GM19099 (cell line): Measurements from ENCODE around the gene NFE2L1.

Experiments used
- POLR2A ChIP-seq: IDR thresholded peaks from 3 replicates; pipeline ENCODE4 v1.6.1; 2011; ENCODE audit warnings: low read depth; ENCODE audit not compliant: insufficient read length; ENCODE audit errors: extremely low read depth

NFE2L1 gene

DNA sequence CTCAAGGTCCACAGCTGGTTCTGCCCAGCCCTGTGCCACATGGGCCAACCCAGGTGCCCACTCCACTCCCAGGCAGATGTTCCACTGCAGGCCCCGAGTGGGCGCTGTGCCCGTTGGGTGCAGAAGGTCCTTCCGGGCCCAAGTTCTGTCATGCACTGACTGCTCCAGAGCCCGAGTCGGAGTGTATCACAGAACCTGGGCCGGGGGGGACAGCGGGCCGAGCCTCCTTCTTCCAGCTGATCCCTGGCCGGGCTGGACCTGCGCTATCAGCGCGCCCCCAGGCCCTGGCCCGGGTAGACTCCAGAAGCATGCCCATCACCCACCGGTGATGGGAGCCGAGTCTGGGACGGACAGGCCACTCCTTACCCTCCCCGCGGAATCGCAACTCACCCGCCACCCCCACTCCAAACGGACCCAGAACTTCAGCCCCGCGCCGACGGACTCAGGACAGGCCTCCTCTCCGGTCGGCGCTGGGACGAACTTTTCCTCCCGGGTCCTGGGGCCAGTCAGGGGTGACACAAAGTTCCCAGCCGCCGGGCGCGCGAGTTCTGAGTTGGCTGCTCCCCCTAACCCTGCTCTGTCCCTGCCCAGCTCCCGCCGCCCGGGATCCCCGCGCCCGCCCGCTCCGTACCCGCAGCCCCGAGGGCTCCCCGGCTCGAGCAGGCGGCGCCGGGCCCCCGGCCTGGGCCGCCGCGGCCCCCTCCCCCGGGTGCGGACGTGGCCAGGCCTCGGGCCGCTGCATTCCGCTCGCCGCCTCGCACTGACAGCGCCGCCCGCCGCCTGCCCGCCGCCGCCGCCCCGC is 10.9 kb upstream of the NFE2L1 start, which contains the start of gene COPZ2:
COPZ2 (minus strand) TSS at position 762 of the 802 bp plus-strand sequence; CDS start at position 742, 20 bp downstream.
- peak; percentile 20 for TF ChIP-seq POLR2A

- no peak for TF ChIP-seq POLR2A
These were observed 10.3 kb upstream of the NFE2L1 start for GRCh38 chr17:48037838-48038323.

DNA sequence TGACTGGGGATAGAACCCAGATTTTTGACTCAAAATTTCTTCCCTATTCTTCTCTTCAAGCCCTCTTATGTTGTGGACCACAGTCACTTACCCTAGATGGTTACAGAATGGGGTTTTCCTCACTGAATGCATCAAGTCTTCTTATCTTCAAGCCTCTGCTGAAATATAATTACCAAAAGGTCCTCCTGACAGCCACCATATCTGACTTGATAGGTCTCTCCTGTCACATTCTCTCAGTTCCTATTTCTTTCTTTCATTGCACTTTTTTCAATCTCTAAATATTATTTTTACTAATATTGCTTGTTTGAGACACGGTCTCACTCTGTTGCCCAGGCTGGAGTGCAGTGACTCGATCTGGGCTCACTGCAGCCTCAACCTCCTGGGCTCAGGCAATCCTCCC is 9.5 kb upstream of the NFE2L1 start:
- TF ChIP-seq POLR2A = no peak

- no peak for TF ChIP-seq POLR2A
These were observed 5.0 kb upstream of the NFE2L1 start for GRCh38 chr17:48043176-48043575.

DNA sequence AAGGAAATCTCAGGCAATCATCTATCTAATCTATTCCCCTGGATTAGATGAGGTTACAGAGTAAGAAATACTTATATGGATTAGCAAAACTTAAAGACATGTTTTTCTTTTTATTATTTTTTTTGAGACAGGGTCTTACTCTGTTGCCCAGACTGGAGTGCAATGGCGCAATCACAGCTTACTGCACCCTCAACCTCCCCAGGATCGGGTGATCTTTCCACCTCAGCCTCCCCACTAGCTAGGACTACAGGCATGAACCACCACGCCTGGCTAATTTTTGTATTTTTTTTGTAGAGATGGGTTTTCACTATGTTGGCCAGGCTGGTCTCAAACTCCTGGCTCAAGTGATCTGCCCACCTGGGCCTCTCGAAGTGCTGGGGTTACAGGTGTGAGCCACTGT is 3.3 kb upstream of the NFE2L1 start:
- TF ChIP-seq POLR2A = no peak

DNA sequence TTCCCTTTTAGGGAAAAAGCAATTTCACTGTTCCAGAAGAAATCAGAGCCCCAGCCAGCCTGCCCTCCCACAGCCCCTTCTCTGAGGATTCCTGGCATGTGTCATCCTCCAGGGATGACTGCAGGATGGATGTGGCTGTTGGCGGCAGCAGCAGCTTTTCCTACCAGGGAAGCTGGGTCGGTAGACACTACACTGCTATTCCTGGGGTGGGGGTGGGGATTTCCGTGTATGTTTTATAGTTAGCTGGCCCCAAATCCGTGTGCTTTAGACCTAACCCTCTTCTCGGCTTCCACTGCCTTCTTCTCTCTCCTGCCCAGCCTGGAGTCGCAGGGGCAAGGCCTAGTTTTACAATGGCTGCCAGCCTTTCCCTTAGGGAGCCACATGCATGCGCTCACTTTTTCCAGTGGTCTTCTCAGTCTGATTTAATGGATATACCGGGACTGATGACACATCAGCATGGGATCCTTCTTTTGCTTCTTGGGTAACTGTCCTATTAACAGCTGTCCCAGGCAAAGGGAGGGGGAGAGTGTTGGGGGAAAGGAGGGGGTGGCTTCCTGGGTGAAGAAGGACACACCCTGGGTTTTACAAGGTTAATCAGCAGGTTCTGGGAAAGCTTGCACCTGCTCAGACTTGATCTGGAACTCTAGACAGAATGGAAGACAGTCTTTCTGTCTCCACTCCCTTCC is 2.7 kb upstream of the NFE2L1 start:
- TF ChIP-seq POLR2A = no peak

DNA sequence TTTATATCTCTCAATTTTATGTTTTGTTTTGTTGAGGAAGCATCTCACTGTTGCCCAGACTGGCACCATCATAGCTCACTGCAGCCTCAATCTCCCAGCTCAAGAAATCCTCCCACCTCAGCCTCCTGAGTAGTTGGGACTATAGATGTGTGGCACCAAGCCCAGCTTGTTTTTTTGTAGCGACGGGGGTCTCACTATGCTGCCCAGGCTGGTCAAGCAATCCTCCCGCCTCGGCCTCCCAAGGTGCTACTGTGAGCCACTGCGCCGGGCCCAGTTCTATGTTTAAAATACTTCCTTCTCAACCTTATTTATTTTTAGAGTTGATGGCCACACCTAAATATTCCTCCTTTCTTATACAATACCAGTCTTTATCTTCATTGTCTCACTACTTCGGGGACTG is 1.9 kb upstream of the NFE2L1 start:
- no peak for TF ChIP-seq POLR2A

- TF ChIP-seq POLR2A = no peak
These were observed 932 bp upstream of the NFE2L1 start for GRCh38 chr17:48047113-48047740.

DNA sequence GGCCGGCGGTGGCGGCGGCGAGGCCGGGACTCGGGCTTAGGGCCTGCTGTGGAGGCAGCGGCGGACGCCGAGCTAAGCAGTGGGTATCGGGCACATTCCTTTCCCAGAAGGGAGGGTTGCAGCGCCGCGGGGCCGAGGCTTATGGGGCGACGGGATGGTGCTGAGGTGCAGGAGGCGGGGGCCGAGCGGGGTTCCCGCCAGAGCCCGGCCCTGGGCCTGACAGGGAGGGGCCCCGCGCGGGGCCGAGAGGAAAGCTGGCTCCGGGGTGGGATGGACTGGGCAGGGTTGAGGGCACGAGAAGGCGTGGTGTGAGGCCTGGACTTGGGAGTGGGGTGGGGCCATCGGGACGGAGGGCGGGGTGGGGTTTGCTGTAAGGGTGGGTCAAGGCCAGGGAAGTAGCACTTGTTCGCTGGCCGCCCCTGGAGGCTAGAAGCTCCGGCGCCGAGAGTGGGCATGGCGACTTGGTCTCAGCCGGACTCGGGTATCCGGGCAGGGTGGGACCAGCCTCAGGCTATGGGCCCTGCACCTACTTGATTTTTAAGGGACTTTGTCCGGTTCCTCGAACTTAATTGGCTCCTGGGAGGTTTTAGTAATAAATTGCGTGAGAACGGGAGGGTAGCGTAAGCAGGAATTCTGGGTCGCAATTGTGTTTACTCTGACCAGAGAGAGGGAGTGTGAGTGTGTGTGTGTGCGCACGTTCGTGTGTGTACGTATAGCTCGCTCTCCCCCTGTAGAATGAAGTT is 396 bp downstream of the NFE2L1 start:
- peak; percentile 84 for TF ChIP-seq POLR2A

- TF ChIP-seq POLR2A = no peak
These were observed 3.1 kb downstream of the NFE2L1 start for GRCh38 chr17:48051283-48051682.

DNA sequence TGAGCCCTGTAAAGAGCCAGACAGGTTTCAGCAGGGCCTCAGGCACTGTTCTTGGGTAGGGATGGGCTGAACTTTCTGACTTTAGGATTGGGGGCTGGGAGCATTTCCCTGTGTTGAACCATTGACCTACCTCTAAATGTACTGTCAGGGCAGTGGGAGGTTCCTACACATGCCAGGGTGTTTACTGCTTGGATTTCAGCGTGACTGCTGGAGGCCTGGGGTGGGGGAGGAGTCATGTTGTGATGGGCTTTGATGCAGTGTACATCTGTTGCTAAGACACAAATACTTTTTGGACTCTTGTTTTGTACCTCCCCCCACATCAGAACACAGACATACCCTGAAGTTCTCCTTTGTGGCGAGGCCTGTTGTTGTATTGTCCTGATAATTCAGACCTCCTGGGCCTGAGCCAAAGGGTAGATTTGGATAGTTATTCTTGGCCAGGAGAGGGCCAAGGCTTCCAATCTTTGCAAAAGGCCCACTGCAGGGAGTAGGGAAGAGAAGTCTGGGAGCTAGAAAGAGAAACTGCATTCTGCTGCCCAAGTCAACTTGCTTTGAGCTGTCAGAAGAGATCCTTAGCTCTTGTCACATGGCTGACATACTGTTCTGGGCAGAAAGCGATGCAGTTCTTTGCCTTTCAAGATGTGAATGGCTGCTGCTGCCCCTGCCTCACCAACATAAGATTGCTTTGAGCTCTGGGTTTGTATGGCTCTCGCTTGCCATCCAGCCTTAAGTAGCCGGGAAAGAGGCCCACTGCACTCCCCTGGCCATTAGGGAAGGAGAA is 3.7 kb downstream of the NFE2L1 start:
- TF ChIP-seq POLR2A = no peak

GRCh38 chr17:48052956-48053757 is 5.0 kb downstream of the NFE2L1 start:
- no peak for TF ChIP-seq POLR2A

- TF ChIP-seq POLR2A = no peak
These were observed 5.6 kb downstream of the NFE2L1 start for GRCh38 chr17:48053758-48054237.
